Measurements from ENCODE around the gene CHRNB1. TPM values are rescaled to one million over a fixed set of nuclear protein-coding genes. Genes with fewer than 3 reads are reported as not detected.

The CHRNB1 gene
- total RNA-seq, 2 donors from 2014 or later: 6.9 to 10.4 TPM

DNA sequence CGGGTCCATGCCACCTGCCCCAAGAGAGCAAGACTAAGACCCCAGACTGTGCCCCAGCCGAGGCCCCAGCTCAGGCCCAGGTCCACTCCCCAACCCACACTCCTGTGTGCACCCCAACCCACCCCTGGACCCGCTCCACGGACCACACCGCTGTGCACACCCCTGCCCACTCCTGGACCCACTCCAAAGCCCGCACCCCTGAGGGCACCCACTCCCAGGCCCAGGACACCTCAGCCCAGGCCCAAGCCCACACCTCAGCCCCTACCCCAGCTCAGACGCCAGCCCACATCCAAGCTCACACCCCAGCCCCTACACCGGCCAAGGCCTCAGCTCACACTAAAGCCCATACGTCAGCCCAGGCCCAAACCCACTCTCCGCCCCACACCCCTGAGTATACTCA is 15.1 kb upstream of the CHRNB1 start:
- WGBS: 93% methylated on average over 10 of the region's 10 CpGs

DNA sequence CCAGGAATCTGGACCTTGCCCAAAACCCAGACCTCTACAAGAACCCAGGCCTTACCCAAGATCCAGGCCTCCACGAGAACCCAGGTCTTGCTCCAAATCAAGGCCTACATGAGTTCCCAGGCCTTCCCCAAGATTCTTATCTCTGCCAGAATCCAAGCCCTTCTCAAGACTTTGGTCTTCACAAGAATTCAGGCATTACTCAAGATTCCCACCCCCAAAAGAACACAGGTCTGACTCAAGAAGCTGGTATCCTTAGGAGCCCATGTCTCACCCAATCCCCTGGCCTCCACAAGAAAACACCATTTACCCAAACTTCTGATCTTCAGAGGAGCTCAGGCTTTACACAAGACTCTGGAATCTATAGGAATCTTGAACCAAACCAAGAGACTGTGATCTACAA is 13.6 kb upstream of the CHRNB1 start:
- no peaks in the 10 kb centered on the region for H3K27me3 ChIP-seq (replicated peaks; ENCODE audit: insufficient read depth)
- 96% methylated on average over 1 of the region's 1 CpG for WGBS
- H3K27ac ChIP-seq: no peak overlapping the region
- intact Hi-C loops (cut with DNase I): no loop called here
- H3K9me3 ChIP-seq: no peaks in the 10 kb centered on the region
- no peaks in the 10 kb centered on the region for H3K36me3 ChIP-seq
- TF ChIP-seq CTCF (IDR thresholded peaks at IDR 0.05): no peak
- peaks cover 6% of the 10 kb centered on the region for H3K4me1 ChIP-seq (replicated peaks)
- DNase-seq (ENCODE audit: low spot score): no peak
- no peak overlapping the region for H3K4me3 ChIP-seq

More for the DNA sequence above, 15.1 kb upstream of the CHRNB1 start:
- no peak for TF ChIP-seq POLR2A (IDR thresholded peaks at IDR 0.05)
- no peak for TF ChIP-seq CTCF (IDR thresholded peaks at IDR 0.05)
- TF ChIP-seq POLR2AphosphoS5 (IDR thresholded peaks at IDR 0.05): no peak
- Histone ChIP-seq H3K4me3 (no peak overlapping the region), H3K27me3 (replicated peaks; ENCODE audit: insufficient read depth) (no peaks in the 10 kb centered on the region), H3K4me1 (replicated peaks) (no peaks in the 10 kb centered on the region), H3K9me3 (no peaks in the 10 kb centered on the region), H3K36me3 (no peaks in the 10 kb centered on the region), H3K27ac (no peak overlapping the region)
- intact Hi-C loops (cut with DNase I): no loop called here
- DNase-seq (ENCODE audit: low spot score): no peak

DNA sequence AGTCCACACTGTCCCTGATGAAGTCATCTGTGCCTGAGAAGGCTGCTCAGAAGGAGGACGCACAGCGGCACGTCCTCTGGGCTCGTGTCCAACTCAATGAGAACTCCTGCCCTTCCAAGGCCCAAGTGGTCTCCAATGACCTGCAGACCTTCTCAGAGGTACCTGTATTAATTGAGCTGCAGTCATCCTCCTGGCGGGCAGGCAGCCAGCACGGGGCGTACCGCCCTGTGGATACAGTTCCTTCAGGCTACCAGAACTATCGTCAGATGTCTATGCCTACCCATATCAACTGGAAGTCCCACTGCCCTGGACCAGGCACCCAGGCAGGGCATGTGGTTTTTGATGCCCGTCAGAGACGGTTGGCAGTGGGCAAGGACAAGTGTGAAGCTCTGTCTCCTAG is 12.6 kb upstream of the CHRNB1 start:
- no peak for DNase-seq (ENCODE audit: low spot score)
- Histone ChIP-seq H3K4me3 (no peak overlapping the region), H3K36me3 (no peaks in the 10 kb centered on the region), H3K4me1 (replicated peaks) (peaks cover 6% of the 10 kb centered on the region), H3K9me3 (no peaks in the 10 kb centered on the region), H3K27me3 (replicated peaks; ENCODE audit: insufficient read depth) (no peaks in the 10 kb centered on the region), H3K27ac (no peak overlapping the region)
- no peak for TF ChIP-seq CTCF (IDR thresholded peaks at IDR 0.05)
- TF ChIP-seq POLR2AphosphoS5 (IDR thresholded peaks at IDR 0.05): no peak
- no peak for TF ChIP-seq POLR2A (IDR thresholded peaks at IDR 0.05)
- intact Hi-C loops (cut with DNase I): no loop called here
- WGBS: 94% methylated on average over 11 of the region's 11 CpGs

DNA sequence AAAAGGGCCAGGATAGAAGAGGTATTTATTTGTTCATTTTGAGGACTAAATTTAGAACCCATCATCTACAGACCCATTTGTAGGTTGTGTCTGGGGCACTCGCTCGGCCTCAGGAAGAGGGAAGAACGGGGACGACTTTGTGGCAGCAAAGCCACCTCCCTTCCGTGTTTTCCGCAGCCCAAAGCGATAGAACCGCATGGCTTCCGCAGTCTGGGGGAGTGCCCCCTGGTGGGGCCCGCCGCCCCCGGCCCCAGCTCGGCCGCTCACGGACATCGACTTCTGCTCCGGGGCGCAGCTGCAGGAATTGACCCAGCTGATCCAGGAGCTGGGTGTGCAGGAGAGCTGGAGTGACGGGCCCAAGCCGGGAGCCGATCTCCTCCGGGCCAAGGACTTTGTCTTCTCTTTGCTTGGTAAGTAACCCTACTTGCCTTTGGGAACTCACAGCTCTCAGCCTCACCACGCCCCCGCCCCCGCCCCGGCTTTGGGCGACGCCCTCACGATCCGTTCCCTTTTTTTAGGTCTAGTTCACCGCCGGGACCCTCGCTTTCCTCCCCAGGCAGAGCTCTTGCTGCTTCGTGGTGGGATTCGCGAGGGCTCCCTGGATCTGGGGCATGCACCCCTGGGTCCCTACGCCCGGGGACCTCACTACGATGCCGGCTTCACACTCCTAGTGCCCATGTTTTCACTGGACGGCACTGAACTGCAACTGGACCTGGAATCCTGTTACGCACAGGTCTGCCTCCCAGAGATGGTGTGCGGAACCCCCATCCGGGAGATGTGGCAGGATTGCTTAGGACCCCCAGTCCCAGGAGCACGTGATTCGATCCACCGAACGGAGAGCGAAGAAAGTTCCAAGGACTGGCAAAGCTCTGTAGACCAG is 8.9 kb upstream of the CHRNB1 start:
- Histone ChIP-seq H3K27me3 (replicated peaks; ENCODE audit: insufficient read depth) (no peaks in the 10 kb centered on the region), H3K4me3 (peak overlapping the region; percentile 26 to 40), H3K4me1 (replicated peaks) (peaks cover 15% of the 10 kb centered on the region), H3K9me3 (no peaks in the 10 kb centered on the region), H3K36me3 (no peaks in the 10 kb centered on the region), H3K27ac (peak overlapping the region; percentile 81 to 82)
- intact Hi-C loops (cut with DNase I): loop anchor here (1.0 to 5.0 kb wide), 3 partner anchors 41 to 126 kb away; partner anchors contain the start of genes SENP3 and ZBTB4
- WGBS: 7% methylated on average over 49 of the region's 49 CpGs
- DNase-seq (ENCODE audit: low spot score): peak; percentile 25
- TF ChIP-seq POLR2A (IDR thresholded peaks at IDR 0.05) (peak; percentile 13), POLR2AphosphoS5 (IDR thresholded peaks at IDR 0.05) (no peak), CTCF (IDR thresholded peaks at IDR 0.05) (peak in 1 of 4 experiments; percentile 41)
